Suppressor macrophage (primary cell): ENCODE results near the gene MRNIP.
"Not testable (repeated sequence)": the region's sequence is repeated elsewhere in the genome, so short reads cannot be mapped to it uniquely, and the experiment has no call there.

ENCODE experiments used
- DNase-seq, 4 experiments: peaks; one replicate each; pipeline ENCODE4 v3.0.0-alpha.2; 2020 to 2022

The MRNIP gene

DNA sequence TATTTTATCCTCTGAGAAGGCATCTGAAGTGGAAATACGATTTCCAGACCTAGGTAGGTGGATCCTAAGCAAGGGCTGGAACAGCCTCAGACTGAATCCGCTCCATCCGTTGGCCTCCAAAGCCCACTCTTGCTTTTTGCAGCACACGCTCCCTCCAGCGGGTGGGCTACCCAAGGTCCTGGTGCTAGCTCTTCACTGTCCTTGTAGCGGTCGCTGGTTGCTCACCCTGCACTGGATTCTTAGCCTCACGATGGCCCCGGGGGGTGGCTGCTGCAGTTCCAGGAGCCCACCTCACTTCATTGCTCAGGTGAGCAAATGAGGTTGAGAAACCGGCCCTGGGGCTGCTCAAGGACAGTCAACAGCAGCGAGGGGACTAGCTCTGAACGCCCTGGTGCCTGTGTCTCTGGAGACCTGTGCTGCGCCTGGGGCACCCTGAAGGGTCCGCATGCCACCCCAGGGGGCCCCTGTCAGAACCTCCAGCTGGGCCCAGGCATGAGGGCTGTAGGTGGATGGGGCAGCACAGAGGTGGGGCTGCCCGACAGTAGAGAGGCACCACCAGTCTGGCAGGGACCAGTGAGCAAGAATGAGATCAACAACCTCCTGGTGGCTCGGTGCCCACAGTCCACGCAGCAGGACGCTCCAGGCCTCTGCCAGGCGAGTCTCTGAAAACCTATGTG, 56.3 kb downstream of the MRNIP start:
- DNase-seq = no peak

DNA sequence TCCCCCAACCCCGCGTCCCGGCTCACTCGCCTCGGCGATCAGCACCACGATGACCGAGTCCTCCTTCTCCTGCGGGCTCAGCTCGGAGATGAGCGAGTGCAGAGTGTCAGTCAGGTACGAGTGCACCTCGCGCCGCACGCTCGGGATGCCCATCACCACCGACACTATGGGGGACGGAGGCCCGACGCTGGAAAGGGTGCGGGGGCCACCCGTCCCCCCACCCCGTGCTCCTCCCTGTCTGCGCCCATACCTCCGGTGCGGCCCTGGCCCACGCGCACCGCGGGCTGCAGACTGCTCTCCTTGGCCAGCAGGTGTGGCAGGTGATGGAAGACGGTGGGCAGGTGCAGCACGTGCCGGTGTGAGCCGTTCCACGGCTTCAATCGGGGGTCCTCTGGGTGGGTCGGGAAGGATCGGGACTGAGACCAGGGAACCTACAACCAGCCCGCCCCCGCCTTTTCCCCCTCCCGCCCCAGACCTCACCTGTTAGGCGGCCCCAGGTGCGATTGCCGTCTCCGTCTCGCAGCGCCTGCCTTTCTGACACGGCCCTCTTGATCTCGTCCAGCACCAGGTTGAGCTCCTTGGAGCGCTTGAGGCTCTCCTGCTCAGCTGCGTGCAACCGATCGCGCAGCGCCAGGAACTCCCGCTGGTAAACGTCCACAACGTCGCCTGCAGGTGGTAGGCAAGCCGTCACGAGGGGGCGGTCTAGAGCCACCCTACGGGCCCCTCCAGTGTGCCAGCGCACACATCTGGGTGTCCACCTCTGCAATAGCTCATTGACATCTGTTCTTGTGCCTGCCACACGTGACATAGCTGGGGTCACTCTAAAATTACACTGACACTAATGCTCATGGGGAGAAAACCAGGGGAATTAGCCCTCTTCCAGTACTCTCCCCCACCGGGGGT, 57.1 kb downstream of the MRNIP start:
- DNase-seq = peak; percentile 77 to 91 (median 82)

DNA sequence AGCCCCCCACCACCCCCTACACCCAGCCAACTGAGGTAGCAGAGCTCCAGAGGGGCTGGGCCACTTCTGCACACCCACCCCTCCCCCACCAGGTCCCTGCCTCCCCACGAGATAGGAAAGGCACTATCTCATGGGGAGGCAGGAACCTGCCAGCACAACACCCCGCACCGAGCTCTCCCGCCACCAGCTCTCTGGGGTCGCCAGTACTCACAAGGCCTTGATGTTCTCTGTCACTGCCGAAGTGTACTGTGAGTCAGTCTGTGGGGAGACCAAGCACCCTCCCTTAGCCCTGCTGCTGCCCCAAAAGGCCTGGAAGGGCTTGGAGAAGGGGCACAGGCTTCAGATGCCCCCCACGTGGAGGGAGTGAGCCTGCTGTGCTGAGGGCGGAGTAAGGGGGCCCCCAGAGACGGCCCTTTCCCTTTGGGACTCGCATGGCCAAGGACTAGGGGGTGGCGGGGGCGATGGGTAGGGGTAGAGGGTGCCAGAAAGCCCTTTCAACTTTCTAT, 57.9 kb downstream of the MRNIP start:
- no peak for DNase-seq

DNA sequence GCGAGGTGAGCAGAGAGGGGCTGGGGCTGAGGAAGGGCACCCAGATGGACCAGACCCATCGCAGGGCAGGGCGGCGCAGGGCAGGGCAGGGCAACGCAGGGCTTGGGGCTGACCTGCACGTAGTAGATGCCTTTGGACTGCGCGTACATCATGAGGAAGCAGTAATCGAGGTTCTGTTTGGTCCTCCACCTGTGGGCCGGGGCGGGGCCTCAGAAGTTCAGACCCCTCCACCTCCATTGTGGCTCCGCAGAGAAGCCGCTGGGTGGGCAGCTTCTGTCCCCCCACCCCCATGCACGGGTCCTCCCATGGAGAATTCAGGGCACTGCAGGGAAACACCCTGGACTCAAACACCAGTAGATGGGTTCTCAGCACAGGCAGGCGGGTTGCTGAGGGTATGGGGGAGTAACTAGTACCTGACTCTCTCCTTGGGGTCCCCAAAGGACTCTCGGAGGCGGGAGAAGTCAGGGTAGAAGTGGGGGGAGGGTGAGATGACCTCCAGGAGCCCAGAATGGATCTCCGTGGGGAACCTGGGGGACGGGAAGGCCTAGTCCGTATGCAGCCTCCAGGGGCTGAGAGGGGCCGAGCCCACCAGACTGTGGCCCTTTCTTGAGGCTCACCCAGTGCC, 58.4 kb downstream of the MRNIP start:
- DNase-seq = no peak

DNA sequence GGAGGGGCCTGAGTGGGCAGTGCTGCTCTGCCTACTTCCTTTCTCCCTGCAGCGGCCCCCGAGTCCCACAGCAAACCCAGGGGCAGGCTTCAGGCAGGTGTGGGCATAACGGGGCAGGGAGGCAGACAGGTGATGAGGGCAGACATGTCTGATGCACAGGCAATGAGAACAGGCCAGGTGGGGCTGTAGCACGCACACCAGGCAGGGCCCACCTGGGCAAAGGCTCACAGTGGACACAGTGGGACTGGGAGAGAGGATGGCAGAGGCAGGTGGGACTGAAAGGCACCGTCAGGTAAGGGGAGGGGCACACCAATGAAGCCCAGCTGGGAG, 59.0 kb downstream of the MRNIP start:
- DNase-seq = no peak

DNA sequence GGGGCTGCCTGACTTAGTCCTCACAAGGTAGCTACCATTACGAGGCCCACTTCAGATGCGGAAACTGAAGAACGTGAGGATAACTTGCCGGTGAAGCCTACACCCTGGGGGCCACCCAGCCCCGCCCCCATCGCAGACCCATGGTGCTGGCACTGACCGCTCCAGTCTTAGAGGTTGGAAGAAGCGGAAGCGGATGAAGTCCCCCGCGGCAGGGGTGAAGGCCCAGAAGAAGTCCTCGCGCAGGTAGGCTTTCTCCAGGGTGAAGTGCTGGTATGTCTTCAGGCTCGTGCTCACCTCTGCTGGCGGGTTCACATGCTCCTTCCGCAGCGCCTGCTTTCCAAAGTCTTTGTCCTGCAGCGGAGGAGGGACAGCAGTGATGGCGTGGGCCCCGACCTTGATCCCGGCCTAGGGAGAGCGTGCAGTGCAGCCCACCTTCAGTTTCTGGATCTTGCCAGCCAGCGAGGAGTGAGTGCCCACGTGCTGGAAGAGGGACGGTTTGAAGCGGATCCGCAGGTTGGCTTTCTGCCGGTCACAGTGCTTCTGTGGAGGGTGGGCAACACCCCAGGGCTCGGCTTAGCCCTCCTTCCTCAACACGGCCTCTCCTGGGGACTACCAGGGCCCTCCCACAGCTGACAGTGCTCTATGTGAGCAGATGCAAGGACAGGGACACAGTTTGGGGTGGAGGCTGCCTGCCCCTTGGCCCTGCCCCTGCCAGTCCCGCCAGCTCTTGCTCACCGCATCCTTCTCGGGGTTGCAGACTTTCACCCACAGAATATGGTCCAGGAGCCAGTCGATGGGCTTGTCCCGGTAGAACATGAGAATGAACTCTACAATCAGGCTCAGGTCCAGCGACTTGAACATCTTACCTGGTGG, 59.6 kb downstream of the MRNIP start:
- DNase-seq = peak in 1 of 4 experiments; percentile 1

DNA sequence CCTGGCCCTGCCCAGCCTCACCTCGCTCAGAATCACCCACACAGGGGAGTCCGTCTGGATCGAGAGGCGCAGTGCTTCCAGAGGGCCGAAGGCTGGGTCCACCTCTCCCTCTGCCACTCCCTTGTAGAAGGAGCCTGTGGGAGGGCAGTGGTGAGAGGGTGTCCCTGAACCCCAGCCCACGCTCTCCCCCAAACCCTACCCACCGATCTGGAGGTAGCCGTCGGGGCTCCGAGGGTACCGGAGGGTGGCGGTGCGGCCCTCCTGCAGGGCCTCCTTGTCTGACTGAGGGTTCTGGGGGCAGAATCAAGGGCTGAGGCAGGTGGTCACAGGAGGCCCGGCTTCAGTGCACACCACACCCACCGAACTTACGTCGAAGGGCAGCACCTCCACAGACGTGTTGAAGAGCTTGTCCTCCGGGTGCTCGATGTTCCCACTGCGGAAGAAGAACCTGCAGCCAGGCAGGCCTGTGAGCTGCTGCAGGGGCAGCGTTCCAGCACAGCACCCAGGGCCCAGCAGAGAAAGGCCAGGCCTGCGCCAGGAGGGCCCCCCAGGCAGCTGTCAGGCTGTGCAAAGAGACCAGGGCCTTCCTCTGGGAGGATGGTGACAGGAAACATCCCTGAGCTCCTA, 60.4 kb downstream of the MRNIP start:
- DNase-seq = no peak

DNA sequence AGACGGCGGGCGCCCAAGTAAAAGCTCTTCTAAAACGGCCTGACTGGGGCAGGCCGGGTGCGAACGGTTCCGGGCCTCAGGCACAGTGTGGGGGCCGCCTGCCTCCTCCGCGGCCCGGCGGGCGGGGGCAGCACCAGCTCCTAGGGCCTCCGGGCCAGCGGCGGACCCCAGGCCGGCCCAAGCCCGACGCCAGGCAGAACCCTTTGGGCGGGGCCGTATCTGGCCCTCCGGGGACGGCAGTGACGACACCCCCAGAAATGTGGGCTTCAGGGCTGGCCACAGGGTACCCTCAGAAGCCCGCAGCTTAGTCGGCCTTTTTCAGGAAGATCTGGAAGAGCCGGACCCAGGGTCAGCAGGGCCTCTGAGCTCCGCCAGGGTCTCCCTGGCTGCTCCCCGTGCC, 60.9 kb downstream of the MRNIP start:
- no peak for DNase-seq

DNA sequence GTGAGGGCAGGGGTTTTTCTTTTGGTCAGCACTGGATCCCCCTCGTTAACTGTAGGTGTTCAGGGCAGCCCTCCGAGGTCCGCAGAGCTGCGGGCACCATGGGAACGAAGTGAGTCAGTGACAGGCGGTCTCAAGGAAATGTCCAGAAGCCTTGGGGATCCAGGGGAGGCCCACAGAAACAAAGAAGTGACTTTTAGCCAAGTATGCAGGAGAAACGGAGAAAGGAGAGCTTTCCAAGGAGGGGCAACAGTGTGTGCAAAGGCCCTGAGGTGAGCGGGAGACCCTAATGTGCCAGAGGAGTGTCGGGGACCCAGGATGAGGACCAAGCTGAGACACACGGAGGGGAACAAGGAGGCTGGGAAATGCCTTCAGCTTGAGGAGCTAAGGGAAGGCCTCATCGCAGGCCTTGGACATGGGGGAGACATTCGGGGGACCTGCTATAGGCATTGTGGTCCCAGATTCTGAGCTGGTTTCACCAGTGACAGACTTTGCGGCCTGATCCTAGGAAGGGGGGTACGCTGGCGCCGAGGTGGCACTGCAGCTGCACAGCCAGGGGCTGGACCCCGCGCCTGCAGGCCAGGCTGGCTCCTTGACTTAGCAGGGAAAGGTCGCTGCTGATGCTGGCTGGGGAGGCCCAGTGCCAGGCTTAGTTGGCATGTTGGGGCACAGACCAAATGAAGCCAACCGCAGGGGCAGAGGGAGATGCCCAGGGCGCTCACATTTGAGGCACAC, 61.6 kb downstream of the MRNIP start:
- DNase-seq = no peak

DNA sequence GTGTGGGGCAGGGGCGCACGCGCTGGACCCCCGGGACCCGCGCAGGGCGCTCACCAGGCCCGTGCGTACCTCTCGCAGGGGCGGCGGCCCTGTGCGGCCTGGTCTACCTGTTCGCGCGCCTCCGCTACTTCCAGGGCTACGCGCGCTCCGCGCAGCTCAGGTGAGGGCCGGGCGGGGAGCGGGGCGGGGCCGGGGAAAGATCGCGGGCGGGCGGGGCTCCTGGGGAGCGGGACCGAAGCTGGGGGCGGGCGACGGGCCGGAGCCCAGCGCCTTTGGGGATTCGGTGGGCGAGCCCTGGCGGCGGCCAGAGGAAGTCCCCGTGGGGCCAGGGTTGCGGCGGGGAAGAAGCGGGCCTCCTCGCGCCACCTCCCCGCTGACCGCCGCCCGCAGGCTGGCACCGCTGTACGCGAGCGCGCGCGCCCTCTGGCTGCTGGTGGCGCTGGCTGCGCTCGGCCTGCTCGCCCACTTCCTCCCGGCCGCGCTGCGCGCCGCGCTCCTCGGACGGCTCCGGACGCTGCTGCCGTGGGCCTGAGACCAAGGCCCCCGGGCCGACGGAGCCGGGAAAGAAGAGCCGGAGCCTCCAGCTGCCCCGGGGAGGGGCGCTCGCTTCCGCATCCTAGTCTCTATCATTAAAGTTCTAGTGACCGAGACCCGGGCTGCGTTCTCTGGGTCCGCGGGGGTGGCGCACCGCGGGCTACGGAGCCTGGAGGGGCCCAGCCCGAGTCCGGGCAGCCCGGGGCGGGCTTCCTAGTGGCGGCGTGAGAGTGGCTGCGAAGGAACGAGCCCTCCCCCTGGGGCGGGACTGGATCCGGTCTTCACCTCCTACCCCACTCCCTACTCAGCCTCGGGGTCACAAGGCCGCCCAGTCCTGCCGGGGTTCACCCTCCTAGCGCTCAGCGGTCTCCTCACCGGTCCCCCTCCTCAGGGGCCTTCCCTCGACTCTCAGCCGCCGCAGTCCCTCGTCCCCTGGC, 62.5 kb downstream of the MRNIP start:
- peak; percentile 92 to 97 (median 95) for DNase-seq

DNA sequence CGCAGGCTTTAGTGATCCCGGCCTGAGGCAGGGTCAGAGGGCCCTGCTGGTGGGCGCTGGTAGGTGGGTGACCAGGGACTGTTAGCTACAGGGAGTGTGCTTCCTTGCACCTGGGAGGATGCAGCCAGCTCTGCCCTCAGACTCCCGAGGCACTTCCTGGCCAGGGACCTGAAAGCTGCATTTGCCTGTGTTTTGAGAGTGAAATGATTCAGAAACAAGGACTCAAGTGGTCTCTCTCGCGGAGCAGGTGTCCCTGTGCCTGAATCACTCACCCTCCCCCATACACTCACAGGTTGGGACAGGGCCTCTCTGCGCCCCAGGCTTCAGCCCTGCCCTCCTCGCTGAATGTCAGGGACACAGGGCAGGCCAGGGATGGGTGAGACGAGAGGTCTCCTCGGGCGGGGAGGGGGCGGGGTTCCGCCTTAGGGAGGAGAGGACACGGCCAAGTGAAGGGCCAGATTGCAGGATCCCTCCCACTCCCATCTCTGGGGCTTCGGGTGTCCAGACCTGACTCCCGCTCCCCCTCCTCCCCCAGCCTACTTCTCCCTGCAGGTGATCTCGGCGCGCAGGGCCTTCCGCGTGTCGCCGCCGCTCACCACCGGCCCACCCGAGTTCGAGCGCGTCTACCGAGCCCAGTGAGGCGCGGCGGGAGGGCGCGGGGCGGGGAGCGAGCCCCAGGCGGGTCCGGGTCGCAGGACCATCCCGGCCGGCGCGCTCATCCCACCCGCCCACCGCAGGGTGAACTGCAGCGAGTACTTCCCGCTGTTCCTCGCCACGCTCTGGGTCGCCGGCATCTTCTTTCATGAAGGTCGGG, 63.4 kb downstream of the MRNIP start:
- no peak for DNase-seq

DNA sequence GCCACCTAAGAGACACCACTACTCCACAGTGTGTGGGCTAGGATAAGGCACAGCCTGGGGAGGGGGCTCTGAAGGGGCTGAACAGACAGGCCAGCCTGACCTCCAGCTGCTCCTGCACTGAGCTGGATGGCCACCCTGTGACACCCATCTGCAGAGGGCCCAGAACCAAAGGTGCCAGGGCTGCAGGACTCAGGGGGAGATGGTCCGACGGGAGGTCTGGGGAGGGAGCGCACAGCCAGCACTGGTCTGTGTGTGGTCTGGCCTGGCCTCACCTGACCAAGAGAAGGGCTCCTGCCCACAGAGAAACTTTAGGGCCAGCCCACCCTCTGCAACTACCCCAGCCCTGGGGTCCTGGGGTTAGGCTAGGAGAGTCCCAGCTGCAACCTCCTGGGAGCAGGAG, 64.0 kb downstream of the MRNIP start:
- DNase-seq = no peak

DNA sequence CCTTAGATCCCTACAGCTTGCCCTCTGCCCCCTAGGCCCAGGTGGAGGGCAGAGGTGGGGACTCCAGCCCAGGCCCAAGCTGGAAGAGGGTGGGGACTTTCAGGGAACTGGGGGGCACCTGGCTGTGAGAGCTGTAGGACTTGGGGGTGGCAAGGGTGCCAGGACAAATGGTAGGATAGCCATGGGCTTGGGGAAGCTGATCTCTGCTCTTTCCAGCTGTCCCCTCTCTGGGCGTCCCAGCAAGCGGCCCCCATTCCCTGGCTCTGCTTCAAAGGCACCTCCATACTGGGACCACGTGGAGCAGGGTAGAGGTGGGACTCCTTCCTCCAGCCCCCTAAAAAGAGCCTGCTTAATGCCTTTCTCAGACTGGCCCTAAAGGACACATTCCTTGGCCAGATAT, 64.4 kb downstream of the MRNIP start:
- no peak for DNase-seq

DNA sequence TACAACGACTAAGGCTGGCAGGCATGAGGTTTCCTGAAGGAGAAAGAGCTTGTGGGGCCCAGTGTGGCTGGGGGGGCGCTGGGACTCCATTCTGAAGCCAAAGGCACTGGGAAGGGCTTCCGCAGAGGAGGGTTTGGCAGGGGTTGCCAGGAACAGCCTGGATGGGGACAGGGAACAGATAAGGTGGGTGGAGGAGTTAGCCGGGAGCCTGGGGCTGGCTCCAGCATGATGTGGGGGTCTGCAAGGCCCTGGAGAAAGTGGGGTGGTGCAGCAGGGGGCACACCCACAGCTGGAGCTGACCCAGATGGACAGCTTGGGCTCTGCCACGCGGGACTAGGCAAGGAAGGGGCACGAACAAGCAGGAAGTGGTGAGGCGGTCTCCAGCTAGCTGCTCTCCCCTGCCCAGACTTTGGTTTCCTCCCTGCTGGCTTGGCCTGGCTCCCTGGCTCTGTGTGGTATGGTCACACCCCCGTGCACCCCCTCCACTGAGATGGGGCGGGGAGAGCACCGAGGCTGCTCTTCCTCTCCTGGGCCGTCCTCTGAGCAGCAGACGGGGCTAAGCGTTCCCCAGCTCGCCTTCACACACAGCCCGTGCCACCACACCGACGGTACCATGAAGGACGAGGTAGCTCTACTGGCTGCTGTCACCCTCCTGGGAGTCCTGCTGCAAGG, 65.0 kb downstream of the MRNIP start, which contains the start of gene LTC4S:
Gene LTC4S, plus strand, starts transcription at position 519 of the 672 bp plus-strand sequence. Its CDS starts 95 bp downstream, at position 614.
- DNase-seq = peak; percentile 71 to 89 (median 88)

DNA sequence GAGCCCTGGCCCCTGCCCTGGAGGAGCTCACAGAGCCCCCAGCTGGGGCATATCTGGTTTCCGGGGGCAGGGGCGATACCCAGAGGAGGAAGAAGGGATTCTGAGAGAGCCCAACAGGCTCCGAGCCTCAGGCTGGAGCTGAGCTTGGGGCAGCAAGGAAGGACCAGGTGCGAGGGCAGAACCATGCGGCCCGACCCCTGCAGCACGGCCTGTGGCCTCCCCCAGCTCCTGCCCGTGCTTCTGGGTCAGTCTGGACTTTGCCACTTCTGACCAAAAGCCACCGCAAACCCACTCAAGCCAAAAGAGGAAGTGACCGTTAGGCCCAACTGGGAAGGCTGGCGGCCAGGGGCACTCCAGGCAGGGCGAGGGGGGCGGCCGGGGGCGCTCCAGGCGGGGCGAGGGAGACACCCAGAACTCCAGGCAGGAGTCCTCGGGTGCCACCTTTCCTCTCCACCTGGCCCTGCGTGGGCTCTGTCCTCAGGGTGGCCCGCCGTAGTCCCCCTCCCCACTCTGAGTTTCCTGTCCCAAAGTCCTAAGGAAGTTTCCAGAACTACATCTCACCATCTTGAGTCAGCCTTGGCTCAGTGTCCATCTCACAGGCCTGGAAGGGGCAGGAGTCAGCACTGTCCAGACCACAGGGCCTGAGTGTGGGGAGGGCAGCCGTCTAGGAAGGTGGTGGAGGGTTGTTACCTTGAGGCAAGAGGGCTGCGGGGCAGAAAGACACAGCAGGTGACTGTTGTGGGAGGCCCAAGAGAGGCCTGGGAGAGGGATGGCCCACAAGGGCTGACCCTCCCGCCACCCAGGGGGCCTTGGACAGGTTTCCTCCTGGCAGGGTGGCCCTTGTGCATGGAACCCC, 65.8 kb downstream of the MRNIP start:
- DNase-seq = peak; percentile 65 to 80 (median 76)

DNA sequence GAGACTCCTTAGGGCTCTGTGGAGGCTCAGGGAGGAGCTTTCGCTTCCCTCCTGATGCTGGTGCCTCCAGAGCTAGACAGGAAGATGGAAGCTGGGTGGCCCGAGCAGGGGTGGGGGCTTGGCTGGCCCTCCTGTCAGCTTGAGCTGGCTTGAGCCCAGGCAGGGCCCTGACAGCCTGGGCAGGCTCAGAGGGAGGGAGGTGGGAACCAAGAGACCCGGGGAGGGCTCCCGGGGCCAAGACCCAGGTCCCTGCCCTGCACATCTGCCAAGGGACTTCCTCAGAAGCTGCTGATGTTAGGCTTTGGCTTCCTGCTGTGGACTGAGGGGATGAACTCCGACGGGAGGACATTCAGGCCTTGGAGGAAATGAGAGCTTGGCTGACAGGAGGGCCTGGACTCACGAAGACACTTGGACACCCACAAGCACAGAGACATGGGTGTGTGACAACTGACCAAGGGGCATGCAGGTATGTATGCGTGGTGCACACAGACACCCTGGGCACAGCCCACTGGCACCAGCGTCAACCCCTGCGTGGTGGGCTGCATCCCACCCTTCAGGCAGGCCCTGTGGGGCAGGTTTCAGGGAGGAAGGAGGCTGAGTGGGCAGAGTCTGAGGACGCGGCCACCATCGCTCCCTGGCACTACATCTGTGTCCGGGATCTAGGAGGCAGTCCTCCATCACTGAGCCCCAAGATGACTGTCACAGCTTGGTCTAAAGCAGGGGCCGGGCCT, 66.6 kb downstream of the MRNIP start:
- peak; percentile 44 to 67 (median 64) for DNase-seq

DNA sequence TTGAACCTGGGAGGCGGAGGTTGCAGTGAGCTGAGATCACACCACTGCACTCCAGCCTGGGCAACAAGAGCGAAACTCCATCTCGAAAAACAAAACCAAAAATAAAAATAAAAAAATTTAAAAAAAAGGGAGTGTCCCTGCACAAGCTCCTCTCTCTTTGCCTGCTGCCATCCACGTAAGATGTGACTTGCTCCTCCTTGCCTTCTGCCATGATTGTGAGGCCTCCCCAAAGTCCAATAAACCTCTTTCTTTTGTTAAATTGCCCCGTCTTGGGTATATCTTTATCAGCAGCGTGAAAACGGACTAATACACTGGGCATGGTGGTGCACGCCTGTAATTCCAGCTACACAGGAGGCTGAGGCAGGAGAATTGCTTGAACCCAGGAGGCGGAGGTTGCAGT, 69.3 kb downstream of the MRNIP start:
- not testable (repeated sequence) for DNase-seq
